HEK293T (cell line): ENCODE measurements around the gene SARM1.

Source experiments
- ARNT ChIP-seq: fragments of 450-650 bp; IDR thresholded peaks from 2 replicates; pipeline ENCODE4 v1.6.1; 2017; ENCODE audit warnings: mild to moderate bottlenecking
- BHLHE40 ChIP-seq: fragments of 450-650 bp; IDR thresholded peaks from 2 replicates; pipeline ENCODE4 v1.6.1; 2016; ENCODE audit warnings: mild to moderate bottlenecking, moderate library complexity, borderline replicate concordance
- CTBP1 ChIP-seq: fragments of 450-650 bp; IDR thresholded peaks from 2 replicates; pipeline ENCODE4 v1.6.1; 2016; ENCODE audit warnings: borderline replicate concordance
- ELF4 ChIP-seq: fragments of 450-650 bp; IDR thresholded peaks from 2 replicates; pipeline ENCODE4 v1.6.1; 2017; ENCODE audit warnings: antibody characterized with exemption
- FOXK2 ChIP-seq: fragments of 450-650 bp; IDR thresholded peaks from 2 replicates; pipeline ENCODE4 v1.6.1; 2016; ENCODE audit warnings: mild to moderate bottlenecking
- FOXM1 ChIP-seq: fragments of 450-650 bp; IDR thresholded peaks from 2 replicates; pipeline ENCODE4 v1.6.1; 2017; ENCODE audit warnings: mild to moderate bottlenecking, borderline replicate concordance
- L3MBTL2 ChIP-seq: fragments of 450-650 bp; conservative IDR thresholded peaks from 2 replicates; pipeline ENCODE4 v1.6.1; 2016; ENCODE audit warnings: mild to moderate bottlenecking
- LEF1 ChIP-seq: fragments of 450-650 bp; IDR thresholded peaks from 2 replicates; pipeline ENCODE4 v1.6.1; 2017; ENCODE audit warnings: mild to moderate bottlenecking, borderline replicate concordance
- NFRKB ChIP-seq: fragments of 450-650 bp; IDR thresholded peaks from 2 replicates; pipeline ENCODE4 v1.6.1; 2016; ENCODE audit warnings: mild to moderate bottlenecking, moderate library complexity
- PKNOX1 ChIP-seq: fragments of 450-650 bp; IDR thresholded peaks from 2 replicates; pipeline ENCODE4 v1.6.1; 2016
- SP1 ChIP-seq: fragments of 450-650 bp; IDR thresholded peaks from 2 replicates; pipeline ENCODE4 v1.6.1; 2017
- SUZ12 ChIP-seq: fragments of 450-650 bp; IDR thresholded peaks from 2 replicates; pipeline ENCODE4 v1.6.1; 2016; ENCODE audit warnings: mild to moderate bottlenecking
- TARDBP ChIP-seq: fragments of 450-650 bp; IDR thresholded peaks from 2 replicates; pipeline ENCODE4 v1.6.1; 2016
- ZNF384 ChIP-seq: fragments of 450-650 bp; IDR thresholded peaks from 2 replicates; pipeline ENCODE4 v1.6.1; 2016

- no peak for TF ChIP-seq FOXM1
- TF ChIP-seq TARDBP: no peak
- TF ChIP-seq NFRKB: no peak
- no peak for TF ChIP-seq SUZ12
- TF ChIP-seq ARNT: no peak
- TF ChIP-seq SP1: no peak
- no peak for TF ChIP-seq ELF4
- no peak for TF ChIP-seq BHLHE40
- TF ChIP-seq CTBP1: no peak
- no peak for TF ChIP-seq ZNF384
- TF ChIP-seq FOXK2: no peak
- TF ChIP-seq LEF1: no peak
- no peak for TF ChIP-seq L3MBTL2
- no peak for TF ChIP-seq PKNOX1
These were observed 8.3 kb upstream of the SARM1 start for GRCh38 chr17:28363186-28363585.
